HepG2 (cell line): Measurements from ENCODE around the gene CBFA2T2. TPM values are rescaled to one million over a fixed set of nuclear protein-coding genes. Genes with fewer than 3 reads are reported as not detected.
A peak's percentile ranks its signal among the peaks of the same experiment; 100 is the strongest.

ENCODE experiments used
- ARID5B ChIP-seq: IDR thresholded peaks from 2 replicates; pipeline ENCODE4 v1.4.0; 2020; ENCODE audit warnings: mild to moderate bottlenecking, missing genetic modification reagents
- HNF4A ChIP-seq: sonication (generic); formaldehyde crosslinking; IDR thresholded peaks from 2 replicates; pipeline ENCODE4 v1.4.0; 2020; ENCODE audit warnings: missing genetic modification reagents
- PHB2 ChIP-seq: fragments of 450-650 bp; IDR thresholded peaks from 2 replicates; pipeline ENCODE4 v1.6.1; 2018; ENCODE audit not compliant: partially characterized antibody
- RORA ChIP-seq: sonication (generic); formaldehyde crosslinking; IDR thresholded peaks from 2 replicates; pipeline ENCODE4 v1.5.0; 2020; ENCODE audit warnings: mild to moderate bottlenecking, missing genetic modification reagents, moderate library complexity
- SNRNP70 ChIP-seq: fragments of 200-400 bp; formaldehyde crosslinking; IDR thresholded peaks from 2 replicates; pipeline ENCODE4 v1.6.1; 2017; ENCODE audit warnings: mild to moderate bottlenecking, low read depth, low read length, moderate library complexity
- SOX13 ChIP-seq, 3 experiments: fragments of 450-650 bp in 1 of 3; sonication (generic) in 1 of 3; formaldehyde crosslinking in 1 of 3; IDR thresholded peaks in 2 of 3; conservative IDR thresholded peaks in 1 of 3; 2 replicates each; pipeline versions ENCODE4 v1.5.0 to v1.6.1; 2016 to 2020; ENCODE audit warnings: antibody characterized with exemption in 1 of 3, mild to moderate bottlenecking in 1 of 3, missing compliant biosample characterization in 1 of 3, missing genetic modification reagents in 1 of 3, moderate library complexity in 1 of 3
- SP5 ChIP-seq: IDR thresholded peaks from 2 replicates; pipeline ENCODE4 v1.6.1; 2016; ENCODE audit warnings: low read depth, borderline replicate concordance
- THAP7 ChIP-seq: sonication (generic); formaldehyde crosslinking; IDR thresholded peaks from 2 replicates; pipeline ENCODE4 v1.8.1; 2023; ENCODE audit warnings: mild to moderate bottlenecking, missing genetic modification reagents
- ZBED4 ChIP-seq: sonication (generic); formaldehyde crosslinking; IDR thresholded peaks from 2 replicates; pipeline ENCODE4 v1.4.0; 2020; ENCODE audit warnings: missing genetic modification reagents, borderline replicate concordance
- ZNF275 ChIP-seq: sonication (generic); formaldehyde crosslinking; IDR thresholded peaks from 2 replicates; pipeline ENCODE4 v1.8.0; 2022; ENCODE audit warnings: missing genetic modification reagents, mild to moderate bottlenecking, inconsistent platforms, borderline replicate concordance
- ZNF33B ChIP-seq: sonication (generic); formaldehyde crosslinking; IDR thresholded peaks from 2 replicates; pipeline ENCODE4 v1.5.1; 2020; ENCODE audit warnings: mild to moderate bottlenecking, missing genetic modification reagents
- ZNF362 ChIP-seq: sonication (generic); formaldehyde crosslinking; IDR thresholded peaks from 2 replicates; pipeline ENCODE4 v1.4.0; 2020; ENCODE audit warnings: missing genetic modification reagents, mild to moderate bottlenecking, borderline replicate concordance
- ZNF75D ChIP-seq: sonication (generic); formaldehyde crosslinking; IDR thresholded peaks from 2 replicates; pipeline ENCODE4 v1.8.1; 2023; ENCODE audit warnings: missing genetic modification reagents, mild to moderate bottlenecking, borderline replicate concordance
- polyA plus RNA-seq, 8 experiments: library from polyadenylated mRNA; depleted of rRNA in 3 of 8; stranded (reverse) in 7 of 8; unstranded in 1 of 8; fragments of >200 nt; fragmentation: Illumina TruSeq in 4 of 8; extraction: Trizol in 4 of 8; gene quantifications; 2 replicates each; pipeline versions ENCODE4 v1.2.1 to v1.2.3, GENCODE V29; 2011 to 2016; ENCODE audit warnings: low read depth in 4 of 8, missing spikeins in 1 of 8, mixed read lengths in 1 of 8; ENCODE audit not compliant: insufficient read depth in 1 of 8
- total RNA-seq, 5 experiments: library from RNA; depleted of rRNA; stranded (reverse); fragments of >200 nt; fragmentation: Illumina TruSeq; extraction: Trizol; gene quantifications; 2 replicates each; pipeline ENCODE4 v1.2.3, GENCODE V29; 2016; ENCODE audit warnings: low read depth in 1 of 5

The CBFA2T2 gene
- total and polyA plus RNA-seq, 2 of the 13 experiments (the other 11 are each of a cell fraction or from before 2014, with no cell fraction given), result 6.3 to 21.2 TPM

GRCh38 chr20:33558348-33559144, 68.7 kb downstream of the CBFA2T2 start (continued):
- TF ChIP-seq RORA (CRISPR knock-in tag) (no peak), ZNF75D (CRISPR knock-in tag) (no peak), ZNF275 (no peak), ZBED4 (CRISPR knock-in tag) (no peak), HNF4A (CRISPR knock-in tag) (peak; percentile 58; the same call in 1 of the 2 replicates), SNRNP70 (no peak), SP5 (CRISPR knock-in tag) (no peak), ZNF362 (CRISPR knock-in tag) (no peak), PHB2 (no peak), ZNF33B (CRISPR knock-in tag) (no peak), THAP7 (CRISPR knock-in tag) (no peak), SOX13 (IDR thresholded peaks at IDR 0.05) (no peak), SOX13 (CRISPR knock-in tag; conservative IDR thresholded peaks at IDR 0.05 in 1 of 2, IDR thresholded peaks at IDR 0.05 in 1 of 2) (no peak), ARID5B (no peak)
